PFSK-1 (cell line): ENCODE data around the gene SLC41A3.

Experiments
- FOXP2 ChIP-seq: optimal IDR thresholded peaks from 2 replicates; pipeline ENCODE3; 2011; ENCODE audit warnings: borderline replicate concordance, control low read depth, inconsistent platforms; ENCODE audit not compliant: insufficient read depth; ENCODE audit errors: extremely low read length, extremely low read depth
- POLR2AphosphoS5 ChIP-seq: IDR thresholded peaks from 2 replicates; pipeline ENCODE4 v1.6.1; 2012; ENCODE audit warnings: low read depth, mild to moderate bottlenecking, control low read depth, low read length, moderate library complexity
- SIN3A ChIP-seq: IDR thresholded peaks from 2 replicates; pipeline ENCODE4 v1.6.1; 2012; ENCODE audit warnings: mild to moderate bottlenecking, low read length, moderate library complexity, borderline replicate concordance; ENCODE audit not compliant: insufficient read depth
- TAF1 ChIP-seq: IDR thresholded peaks from 2 replicates; pipeline ENCODE4 v1.6.1; 2012; ENCODE audit warnings: low read length, control low read depth, borderline replicate concordance; ENCODE audit not compliant: insufficient read depth
- TF ChIP-seq, protein P1 (sequence below), 2 experiments: IDR thresholded peaks; 2 replicates each; pipeline versions ENCODE4 v1.6.1 to v1.8.0; 2011 to 2012; ENCODE audit warnings: low read depth in 2 of 2, low read length in 2 of 2, control low read depth in 1 of 2, inconsistent platforms in 1 of 2, mild to moderate bottlenecking in 1 of 2, moderate library complexity in 1 of 2; ENCODE audit not compliant: insufficient read depth in 1 of 2

SLC41A3 gene

DNA sequence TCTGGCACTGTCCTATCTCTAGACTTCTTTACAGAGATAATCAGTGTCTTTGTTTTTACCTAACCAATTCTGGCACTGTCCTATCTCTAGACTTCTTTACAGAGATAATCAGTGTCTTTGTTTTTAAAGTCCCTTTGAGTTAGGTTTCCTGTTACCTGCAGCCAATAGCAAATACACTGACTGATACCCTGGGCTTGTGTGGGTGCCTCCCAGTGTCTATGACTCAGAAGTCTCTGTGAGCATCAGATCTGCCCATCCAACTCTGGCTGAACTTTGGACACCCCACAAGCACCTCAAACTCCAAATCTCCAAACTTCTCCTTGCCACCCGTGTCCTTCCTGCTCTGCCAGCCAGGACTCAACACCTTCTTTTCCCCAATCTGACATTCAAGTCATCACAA lies 30.4 kb downstream of the SLC41A3 start:
- TF ChIP-seq TAF1 (no peak), SIN3A (no peak), POLR2AphosphoS5 (no peak), FOXP2 (no peak)
- TF ChIP-seq, protein P1, sequence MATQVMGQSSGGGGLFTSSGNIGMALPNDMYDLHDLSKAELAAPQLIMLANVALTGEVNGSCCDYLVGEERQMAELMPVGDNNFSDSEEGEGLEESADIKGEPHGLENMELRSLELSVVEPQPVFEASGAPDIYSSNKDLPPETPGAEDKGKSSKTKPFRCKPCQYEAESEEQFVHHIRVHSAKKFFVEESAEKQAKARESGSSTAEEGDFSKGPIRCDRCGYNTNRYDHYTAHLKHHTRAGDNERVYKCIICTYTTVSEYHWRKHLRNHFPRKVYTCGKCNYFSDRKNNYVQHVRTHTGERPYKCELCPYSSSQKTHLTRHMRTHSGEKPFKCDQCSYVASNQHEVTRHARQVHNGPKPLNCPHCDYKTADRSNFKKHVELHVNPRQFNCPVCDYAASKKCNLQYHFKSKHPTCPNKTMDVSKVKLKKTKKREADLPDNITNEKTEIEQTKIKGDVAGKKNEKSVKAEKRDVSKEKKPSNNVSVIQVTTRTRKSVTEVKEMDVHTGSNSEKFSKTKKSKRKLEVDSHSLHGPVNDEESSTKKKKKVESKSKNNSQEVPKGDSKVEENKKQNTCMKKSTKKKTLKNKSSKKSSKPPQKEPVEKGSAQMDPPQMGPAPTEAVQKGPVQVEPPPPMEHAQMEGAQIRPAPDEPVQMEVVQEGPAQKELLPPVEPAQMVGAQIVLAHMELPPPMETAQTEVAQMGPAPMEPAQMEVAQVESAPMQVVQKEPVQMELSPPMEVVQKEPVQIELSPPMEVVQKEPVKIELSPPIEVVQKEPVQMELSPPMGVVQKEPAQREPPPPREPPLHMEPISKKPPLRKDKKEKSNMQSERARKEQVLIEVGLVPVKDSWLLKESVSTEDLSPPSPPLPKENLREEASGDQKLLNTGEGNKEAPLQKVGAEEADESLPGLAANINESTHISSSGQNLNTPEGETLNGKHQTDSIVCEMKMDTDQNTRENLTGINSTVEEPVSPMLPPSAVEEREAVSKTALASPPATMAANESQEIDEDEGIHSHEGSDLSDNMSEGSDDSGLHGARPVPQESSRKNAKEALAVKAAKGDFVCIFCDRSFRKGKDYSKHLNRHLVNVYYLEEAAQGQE (IDR thresholded peaks at IDR 0.05; ENCODE audit: insufficient read depth in 1 of 2, low read depth in 2 of 2, low read length in 2 of 2), result no peak

DNA sequence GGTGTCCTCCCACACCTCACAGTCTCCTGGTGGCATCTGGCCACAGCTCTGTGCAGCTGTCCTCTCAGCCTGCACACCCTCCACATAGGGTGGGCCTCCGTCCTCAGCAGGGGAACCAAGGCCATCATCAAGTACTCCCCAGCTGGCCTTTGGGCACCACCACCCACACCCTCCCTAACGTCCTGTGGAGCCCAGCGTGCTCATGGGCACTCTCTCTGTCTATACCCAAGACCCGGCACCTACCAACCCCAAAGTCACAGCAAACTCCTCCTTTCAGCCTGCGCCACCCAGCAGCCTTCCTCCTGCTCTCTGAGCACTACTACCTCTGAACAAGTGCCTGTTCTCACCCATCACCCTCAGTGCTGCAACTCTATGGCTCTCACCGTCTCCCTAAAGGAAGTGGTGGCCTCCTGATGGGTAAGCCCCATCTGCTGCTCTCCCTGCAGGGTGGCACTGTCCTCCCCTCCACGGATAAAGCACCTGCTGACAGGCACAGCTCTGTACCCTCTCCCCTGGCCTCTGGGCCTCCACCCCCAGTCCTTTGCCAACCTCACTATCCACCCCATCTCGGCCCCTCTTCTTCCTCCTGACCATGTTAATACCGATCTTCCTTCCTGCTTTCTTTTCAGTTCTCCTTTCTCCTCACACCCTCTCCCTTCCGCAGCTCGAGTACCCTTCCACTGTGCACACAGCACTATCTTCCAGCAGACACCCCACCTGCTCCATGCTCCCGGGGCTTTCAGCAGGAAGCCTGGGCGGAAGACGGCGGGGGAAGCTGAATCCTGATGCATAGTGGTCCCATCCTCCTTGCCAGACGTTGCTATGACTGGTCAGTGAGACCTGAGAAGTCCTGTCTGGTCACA lies 31.5 kb downstream of the SLC41A3 start:
- TF ChIP-seq, protein P1 (IDR thresholded peaks at IDR 0.05; ENCODE audit: insufficient read depth in 1 of 2, low read depth in 2 of 2, low read length in 2 of 2), result no peak

DNA sequence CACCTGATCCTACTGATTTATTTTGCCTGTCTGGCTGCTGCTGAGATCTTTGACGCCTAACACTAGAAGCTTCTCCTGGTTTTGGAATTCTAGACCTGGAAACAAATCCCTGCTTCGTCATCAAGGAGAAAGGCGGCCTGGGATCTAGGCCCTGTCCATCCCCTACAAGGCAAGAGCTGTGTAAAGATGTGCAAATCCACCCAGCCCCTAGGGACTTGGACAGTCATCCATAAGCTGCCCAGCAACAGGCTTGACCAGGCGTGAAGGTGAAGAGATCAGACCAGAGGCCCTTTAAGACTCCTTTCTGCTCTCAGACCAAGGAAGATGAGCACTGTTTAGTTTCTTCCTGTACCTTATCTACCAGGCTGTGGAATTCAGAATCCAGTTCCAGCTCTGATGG lies 32.2 kb downstream of the SLC41A3 start:
- TF ChIP-seq, protein P1 (IDR thresholded peaks at IDR 0.05; ENCODE audit: insufficient read depth in 1 of 2, low read depth in 2 of 2, low read length in 2 of 2), result no peak
- TF ChIP-seq SIN3A (no peak), TAF1 (no peak), FOXP2 (no peak), POLR2AphosphoS5 (no peak)

DNA sequence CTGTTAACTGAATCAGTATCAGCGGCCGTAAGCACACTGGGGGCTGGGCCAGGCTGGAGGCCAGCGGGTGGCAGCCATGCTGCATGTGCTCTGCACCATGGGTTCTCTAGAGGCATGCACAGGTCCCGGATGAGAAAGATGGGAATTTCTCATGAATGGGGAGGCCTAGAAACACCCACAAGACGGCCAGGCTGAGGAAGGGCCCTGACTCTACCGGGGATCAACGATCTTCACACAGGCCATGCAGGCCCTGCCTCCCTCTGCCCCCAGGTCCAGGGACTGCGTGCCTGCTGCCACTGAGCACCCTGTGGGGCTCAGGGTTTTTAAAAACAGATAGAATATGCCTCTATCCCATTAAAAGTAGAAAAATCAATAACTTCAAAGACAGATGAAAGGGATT lies 32.7 kb downstream of the SLC41A3 start:
- TF ChIP-seq POLR2AphosphoS5 (no peak), FOXP2 (no peak), SIN3A (no peak), TAF1 (no peak)
- TF ChIP-seq, protein P1 (IDR thresholded peaks at IDR 0.05; ENCODE audit: insufficient read depth in 1 of 2, low read depth in 2 of 2, low read length in 2 of 2), result no peak

DNA sequence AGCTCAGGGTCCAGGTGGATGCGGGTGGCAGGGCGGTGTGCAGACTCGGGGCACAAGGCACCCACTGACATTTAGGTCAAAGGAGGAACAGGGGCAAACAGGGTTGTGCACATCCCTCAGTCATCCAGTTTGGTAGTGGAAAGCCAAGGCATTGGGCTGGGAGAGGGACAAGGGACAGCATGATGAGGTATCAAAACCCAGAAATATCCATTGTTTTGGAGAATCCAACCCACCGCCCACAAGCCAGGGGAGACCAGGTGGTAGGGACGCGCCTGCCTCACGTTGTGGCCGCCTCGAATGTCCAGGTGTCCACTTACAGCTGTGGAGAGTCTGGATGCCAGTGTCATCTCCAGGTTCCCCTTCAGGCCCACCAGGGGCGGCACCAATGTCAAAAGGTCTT lies 33.3 kb downstream of the SLC41A3 start:
- TF ChIP-seq SIN3A (no peak), POLR2AphosphoS5 (no peak), FOXP2 (no peak), TAF1 (no peak)
- TF ChIP-seq, protein P1 (IDR thresholded peaks at IDR 0.05; ENCODE audit: insufficient read depth in 1 of 2, low read depth in 2 of 2, low read length in 2 of 2), result no peak
